ENCODE data around the gene WDR20.

WDR20 gene

GRCh38 chr14:102196902-102197230 lies 57.2 kb downstream of the WDR20 start:
- Histone ChIP-seq H3K36me3 (ENCODE audit: control insufficient read depth, insufficient read depth, low read length) (peaks cover 19% of the 10 kb centered on the region), H3K27me3 (replicated peaks; ENCODE audit: control insufficient read depth, insufficient read depth, low read length) (no peaks in the 10 kb centered on the region), H3K4me3 (replicated peaks; ENCODE audit: low read depth, low read length) (no peak overlapping the region)
- no peak for DNase-seq (ENCODE audit: extremely low read depth, insufficient read length)
- TF ChIP-seq CTCF (IDR thresholded peaks at IDR 0.05; ENCODE audit: insufficient read depth, low read length, poor library complexity, severe bottlenecking): no peak

- DNase-seq (ENCODE audit: extremely low read depth, insufficient read length): no peak
- Histone ChIP-seq H3K27me3 (replicated peaks; ENCODE audit: control insufficient read depth, insufficient read depth, low read length) (no peaks in the 10 kb centered on the region), H3K4me3 (replicated peaks; ENCODE audit: low read depth, low read length) (no peak overlapping the region), H3K36me3 (ENCODE audit: control insufficient read depth, insufficient read depth, low read length) (peaks cover 19% of the 10 kb centered on the region)
- TF ChIP-seq CTCF (IDR thresholded peaks at IDR 0.05; ENCODE audit: insufficient read depth, low read length, poor library complexity, severe bottlenecking): no peak
Measured at GRCh38 chr14:102197317-102197853, 57.7 kb downstream of the WDR20 start.

GRCh38 chr14:102200690-102201352 lies 61.1 kb downstream of the WDR20 start:
- Histone ChIP-seq H3K4me3 (replicated peaks; ENCODE audit: low read depth, low read length) (no peak overlapping the region), H3K36me3 (ENCODE audit: control insufficient read depth, insufficient read depth, low read length) (peaks cover 26% of the 10 kb centered on the region)

GRCh38 chr14:102201353-102201738 lies 61.6 kb downstream of the WDR20 start:
- H3K4me3 ChIP-seq (replicated peaks; ENCODE audit: low read depth, low read length): no peak overlapping the region
- TF ChIP-seq CTCF (IDR thresholded peaks at IDR 0.05; ENCODE audit: insufficient read depth, low read length, poor library complexity, severe bottlenecking): no peak
- H3K36me3 ChIP-seq (ENCODE audit: control insufficient read depth, insufficient read depth, low read length): peaks cover 26% of the 10 kb centered on the region
- H3K27me3 ChIP-seq (replicated peaks; ENCODE audit: control insufficient read depth, insufficient read depth, low read length): no peaks in the 10 kb centered on the region
- DNase-seq (ENCODE audit: extremely low read depth, insufficient read length): no peak

More at GRCh38 chr14:102200690-102201352, 61.1 kb downstream of the WDR20 start:
- H3K27me3 ChIP-seq (replicated peaks; ENCODE audit: control insufficient read depth, insufficient read depth, low read length): no peaks in the 10 kb centered on the region
- no peak for DNase-seq (ENCODE audit: extremely low read depth, insufficient read length)
- TF ChIP-seq CTCF (IDR thresholded peaks at IDR 0.05; ENCODE audit: insufficient read depth, low read length, poor library complexity, severe bottlenecking): no peak

- Histone ChIP-seq H3K36me3 (ENCODE audit: control insufficient read depth, insufficient read depth, low read length) (peaks cover 28% of the 10 kb centered on the region), H3K27me3 (replicated peaks; ENCODE audit: control insufficient read depth, insufficient read depth, low read length) (no peaks in the 10 kb centered on the region), H3K4me3 (replicated peaks; ENCODE audit: low read depth, low read length) (no peak overlapping the region)
- DNase-seq (ENCODE audit: extremely low read depth, insufficient read length): no peak
- TF ChIP-seq CTCF (IDR thresholded peaks at IDR 0.05; ENCODE audit: insufficient read depth, low read length, poor library complexity, severe bottlenecking): no peak
Measured at GRCh38 chr14:102201776-102202175, 62.1 kb downstream of the WDR20 start.

All from GM06990 (cell line).